HG03135 (cell line): Measurements from ENCODE around the gene APPL1.
"Not testable (repeated sequence)": the region's sequence is repeated elsewhere in the genome, so short reads cannot be mapped to it uniquely, and the experiment has no call there.

ENCODE experiments used
- ATAC-seq: cut with Tn5 transposase; IDR thresholded peaks from one replicate; pipeline ENCODE4 v1.9.1; 2021; ENCODE audit warnings: mild to moderate bottlenecking, moderate library complexity; ENCODE audit not compliant: unreplicated experiment

APPL1 gene

DNA sequence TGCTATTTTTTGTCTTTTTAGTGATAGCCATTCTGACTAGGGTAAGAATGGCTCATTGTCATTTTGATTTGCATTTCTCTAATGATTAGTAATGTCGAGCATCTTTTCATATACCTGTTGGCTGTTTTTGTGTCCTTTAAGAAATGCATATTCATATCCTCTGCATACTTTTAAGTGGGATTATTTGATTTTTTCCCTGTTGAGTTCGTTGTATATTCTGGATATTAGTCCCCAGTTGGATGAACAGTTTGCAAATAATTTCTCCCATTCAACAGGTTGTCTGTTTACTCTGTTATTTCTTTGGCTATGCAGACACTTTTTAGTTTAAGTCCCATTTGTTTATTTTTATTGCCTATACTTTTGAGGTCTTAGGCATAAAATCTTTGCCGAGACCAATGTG, 34.4 kb downstream of the APPL1 start:
- no peak for ATAC-seq

DNA sequence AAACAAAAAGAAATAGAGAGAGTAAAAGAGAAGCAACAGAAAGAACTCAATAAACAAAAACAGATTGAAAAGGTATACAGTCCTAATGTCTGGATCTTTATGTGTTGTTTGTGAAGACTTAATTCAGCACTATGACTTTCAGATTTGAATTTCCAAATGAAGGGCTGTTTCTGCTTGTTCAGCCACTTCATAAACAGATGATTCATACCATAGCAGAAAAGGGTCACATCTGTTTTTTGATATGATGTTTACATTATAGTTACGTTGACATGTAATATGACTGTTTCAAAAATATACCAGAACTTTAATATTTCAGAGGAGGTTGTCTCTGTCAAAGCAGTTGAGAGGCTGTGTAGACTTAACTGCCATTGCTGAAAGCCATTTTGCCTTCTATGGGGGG, 40.9 kb downstream of the APPL1 start:
- no peak for ATAC-seq

DNA sequence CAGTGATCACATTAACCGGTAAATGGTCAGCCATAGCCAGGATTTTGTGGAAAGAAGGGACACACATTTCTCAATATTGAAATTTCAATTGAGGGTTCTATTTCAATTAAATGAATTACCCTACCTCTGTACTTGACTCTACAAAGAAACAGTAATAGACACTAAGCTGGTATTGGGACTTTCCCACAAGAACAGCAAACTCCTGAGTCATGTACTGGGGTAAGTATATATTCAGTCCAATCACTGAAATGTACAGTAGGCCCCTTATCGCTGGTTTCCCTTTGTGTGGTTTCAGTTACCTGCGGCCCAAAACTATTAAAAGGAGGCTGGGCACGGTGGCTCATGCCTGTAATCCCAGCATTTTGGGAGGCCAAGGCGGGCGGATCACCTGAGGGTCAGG, 47.3 kb downstream of the APPL1 start:
- no peak for ATAC-seq

DNA sequence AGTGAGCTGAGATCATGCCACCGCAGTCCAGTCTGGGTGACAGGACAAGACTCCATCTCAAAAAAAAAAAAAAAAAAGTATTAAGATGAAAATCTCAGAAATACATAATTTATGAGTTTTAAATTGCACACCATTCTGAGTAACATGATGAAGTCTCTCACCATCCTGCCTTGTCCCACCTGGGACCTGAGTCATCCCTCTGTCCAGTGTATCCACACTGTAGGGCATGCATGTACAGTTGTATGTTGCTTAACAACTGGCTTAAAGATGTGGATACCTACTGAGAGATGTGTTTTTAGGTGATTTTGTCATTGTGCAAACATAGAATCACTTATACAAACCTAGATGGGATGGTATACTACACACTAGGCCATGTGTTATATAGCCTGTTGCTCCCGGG, 47.9 kb downstream of the APPL1 start:
- ATAC-seq, result no peak

DNA sequence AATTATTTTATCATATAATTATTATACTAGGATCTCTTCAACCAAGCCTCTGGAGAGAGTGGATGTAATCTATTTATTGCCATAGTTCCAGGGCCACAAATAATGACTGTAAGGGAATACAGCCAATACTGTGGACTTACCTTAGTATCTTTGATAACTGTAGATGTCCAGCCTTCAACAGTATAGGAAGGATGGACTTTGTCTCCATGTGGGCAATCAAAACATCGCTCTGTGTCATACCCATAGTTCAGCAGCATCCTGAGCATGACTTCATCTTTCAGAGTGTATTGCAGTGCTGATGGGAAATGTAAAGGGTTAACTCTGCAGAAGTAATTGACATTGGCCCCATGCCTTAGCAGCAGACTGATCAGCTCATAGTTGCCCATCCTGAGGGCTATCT, 50.7 kb downstream of the APPL1 start:
- ATAC-seq, result no peak

DNA sequence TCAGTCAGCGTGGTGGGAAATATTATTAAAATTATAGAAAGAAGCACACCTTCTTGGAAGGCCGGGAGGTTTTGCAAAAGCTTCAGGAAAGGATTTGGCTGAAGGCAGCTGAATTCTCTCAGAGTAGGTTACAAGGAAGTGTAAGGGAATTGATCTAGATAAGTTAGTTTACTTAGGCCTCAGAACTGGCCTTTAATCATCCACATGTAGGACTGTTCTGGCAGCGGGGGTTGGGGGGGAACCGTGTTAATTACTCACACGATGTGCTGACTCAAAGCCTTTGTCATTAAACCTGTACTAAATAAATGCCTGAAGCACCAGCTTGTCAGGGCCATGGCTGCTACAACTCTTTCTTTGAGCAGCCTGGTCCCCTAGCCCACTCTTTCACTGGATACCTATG, 52.2 kb downstream of the APPL1 start:
- ATAC-seq, result no peak

DNA sequence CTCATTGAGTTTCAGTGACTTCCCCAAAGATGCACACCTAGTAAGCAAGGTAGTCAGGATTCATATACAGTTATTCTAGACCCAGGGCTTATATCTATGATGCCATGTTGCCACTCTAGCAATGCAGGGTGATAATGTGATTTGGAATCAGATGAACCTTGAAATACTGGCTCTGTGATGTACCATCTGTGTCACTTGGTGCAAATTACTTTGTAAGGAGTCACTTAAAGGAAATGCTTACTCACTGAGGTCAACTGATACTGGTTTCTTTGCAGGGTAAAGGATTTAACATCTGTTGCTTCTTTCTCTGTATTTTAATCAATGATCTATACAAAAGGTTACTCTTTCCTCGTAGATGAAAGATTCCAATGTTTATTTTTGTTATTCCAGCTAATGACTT, 54.2 kb downstream of the APPL1 start:
- no peak for ATAC-seq

DNA sequence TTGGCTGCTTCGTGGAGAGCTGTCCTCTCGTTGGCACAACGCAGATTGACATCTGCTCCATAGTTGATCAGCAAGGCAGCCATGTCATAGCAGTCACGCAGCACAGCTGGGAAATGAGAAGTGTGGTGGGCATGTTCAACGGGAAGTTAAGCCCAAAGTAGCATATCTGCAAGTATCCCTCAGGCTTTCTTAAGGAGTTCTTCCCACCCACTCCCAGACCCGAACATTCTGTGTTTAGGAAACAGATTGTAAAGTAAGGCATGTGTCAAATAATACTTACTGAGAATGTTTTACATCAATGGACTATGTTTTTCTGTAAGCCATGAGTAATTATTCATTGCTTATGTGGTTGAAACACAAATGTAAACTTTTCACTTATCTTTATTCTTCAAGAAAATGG, 55.8 kb downstream of the APPL1 start:
- no peak for ATAC-seq

DNA sequence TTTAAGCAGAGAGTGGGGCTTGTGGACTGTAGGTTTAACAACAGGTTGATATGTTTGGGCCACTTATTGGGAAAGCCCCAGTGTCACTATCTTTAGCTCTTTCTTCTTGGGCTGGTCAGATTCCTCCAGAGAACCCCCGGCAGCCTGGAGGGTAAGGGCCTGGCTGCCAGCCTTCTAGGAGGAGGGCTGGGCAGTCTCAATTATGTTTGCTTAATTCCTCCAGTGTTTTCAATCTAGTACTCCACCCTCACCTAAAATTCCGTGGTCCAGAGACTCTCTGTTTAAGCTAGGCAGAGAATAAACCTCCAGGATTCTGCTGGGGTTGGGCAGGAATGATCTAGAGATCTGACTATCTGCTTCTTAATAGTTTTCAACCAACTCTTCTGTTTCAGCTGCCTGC, 59.7 kb downstream of the APPL1 start:
- ATAC-seq, result no peak

DNA sequence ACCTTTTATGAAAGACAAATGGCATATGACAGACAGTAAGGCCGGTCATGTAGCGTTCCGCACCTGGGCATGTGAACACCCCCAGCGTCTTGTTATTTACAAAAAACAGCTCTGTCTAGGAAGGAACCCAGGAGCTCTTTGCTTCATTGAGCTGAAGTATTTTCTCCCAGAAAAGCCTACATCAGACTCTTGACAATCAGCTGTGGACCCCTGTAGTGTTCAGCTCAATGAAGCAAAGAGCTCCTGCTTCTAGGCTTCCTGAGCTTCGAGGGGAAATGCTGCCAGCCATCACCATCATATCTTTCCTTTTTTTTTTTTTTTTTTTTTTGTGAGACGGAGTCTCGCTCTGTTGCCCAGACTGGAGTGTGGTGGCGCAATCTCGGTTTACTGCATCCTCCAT, 60.9 kb downstream of the APPL1 start:
- no peak for ATAC-seq

DNA sequence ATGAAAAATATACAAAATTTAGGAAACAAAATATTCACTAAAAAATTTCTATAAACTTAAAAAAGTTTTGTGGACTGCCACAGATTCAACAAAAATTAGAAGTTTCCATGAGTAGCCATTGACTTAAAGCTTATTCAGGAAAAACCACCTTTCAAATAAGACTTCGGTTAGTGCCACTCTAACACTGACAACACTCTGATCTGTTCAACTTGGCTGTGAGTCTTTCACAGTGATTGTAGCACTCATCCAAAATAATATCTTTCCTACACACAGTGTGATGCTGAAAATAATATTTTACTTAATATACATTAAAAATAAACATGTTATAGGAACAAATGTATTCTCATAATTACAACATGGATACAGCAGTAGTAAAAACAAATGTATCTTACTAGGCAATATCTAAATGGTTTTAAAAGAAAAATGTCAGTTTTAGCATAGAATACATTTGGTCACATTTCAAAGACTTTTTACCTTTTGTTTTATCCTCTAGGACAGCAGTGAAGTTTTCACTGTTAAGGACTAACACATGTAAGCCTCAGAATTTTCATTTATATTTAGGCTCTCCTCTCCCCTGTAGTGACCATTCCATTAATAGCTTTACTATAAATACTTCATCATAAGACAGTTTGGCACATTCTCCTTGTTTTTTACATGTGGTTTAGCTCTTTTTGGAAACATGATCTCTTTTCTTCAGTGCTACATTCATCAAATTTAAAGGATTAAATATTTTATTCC, 64.8 kb downstream of the APPL1 start, which contains the start of gene ASB14:
ASB14 (minus strand) TSS at position 527 of the 738 bp plus-strand sequence. CDS start 652 bp downstream, outside the sequence.
- no peak for ATAC-seq

DNA sequence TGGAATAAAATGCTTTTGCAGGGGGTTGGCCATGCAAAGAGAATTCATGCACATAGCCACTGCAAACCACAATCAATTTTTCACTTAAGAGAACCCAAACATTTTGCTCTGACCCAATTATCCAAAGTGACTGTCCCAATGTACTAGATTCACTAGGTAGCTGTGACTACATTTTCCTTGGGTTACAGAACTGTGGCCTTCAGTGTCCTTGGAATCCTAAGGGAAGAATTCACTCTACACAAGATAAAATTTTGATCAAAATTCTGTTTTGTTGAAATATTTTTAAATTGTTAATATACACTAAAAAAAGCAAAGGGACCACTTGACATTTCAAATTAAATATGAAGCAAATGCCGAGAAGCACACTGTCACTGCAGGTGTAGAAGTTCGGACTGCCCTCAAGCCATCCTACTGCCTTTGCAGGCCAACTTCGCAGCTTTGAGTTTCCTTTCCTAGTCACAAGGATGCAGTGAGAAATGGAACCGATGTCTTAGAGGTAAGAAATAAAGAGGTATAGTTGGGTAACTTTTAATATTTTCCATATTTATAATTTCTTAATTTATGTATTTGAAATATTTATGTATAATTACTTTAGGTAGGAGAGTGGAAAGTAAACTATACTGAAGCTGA, 65.5 kb downstream of the APPL1 start:
- no peak for ATAC-seq

DNA sequence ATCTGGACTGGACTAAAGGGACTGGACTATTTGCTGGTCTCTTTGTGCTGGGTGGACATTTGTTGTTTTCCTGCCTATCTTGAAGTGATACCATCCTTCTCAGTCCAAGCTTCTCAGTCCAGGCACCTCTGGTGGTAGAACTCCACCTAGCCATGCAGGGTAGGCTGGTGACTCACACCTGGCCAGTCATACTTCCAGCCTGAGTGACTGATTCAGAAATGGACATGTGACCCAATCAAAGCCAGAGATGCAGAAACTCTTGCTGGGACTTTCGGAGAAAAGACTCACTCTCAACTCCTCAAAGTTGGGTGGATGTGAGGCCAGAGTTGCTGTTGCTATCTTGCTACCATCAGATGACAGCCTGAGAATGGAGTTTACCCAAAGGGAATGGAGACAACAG, 70.5 kb downstream of the APPL1 start:
- ATAC-seq, result no peak

DNA sequence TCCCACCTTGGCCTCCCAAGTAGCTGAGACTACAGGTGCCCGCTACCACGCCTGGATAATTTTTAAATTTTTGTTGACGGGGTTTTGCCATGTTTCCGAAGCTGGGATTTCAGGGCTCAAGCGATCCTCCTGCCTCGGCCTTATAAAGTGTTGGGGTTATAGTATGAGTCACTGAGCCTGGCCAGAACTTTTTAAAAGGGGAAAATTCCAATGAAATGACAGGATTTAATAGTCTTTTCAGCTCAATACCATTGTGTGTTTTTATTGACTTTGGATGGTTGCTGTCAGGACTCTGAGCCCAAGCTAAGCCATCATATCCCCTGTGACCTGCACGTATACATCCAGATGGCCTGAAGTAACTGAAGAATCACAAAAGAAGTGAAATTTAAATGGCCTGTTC, 76.0 kb downstream of the APPL1 start:
- ATAC-seq, result not testable (repeated sequence)

DNA sequence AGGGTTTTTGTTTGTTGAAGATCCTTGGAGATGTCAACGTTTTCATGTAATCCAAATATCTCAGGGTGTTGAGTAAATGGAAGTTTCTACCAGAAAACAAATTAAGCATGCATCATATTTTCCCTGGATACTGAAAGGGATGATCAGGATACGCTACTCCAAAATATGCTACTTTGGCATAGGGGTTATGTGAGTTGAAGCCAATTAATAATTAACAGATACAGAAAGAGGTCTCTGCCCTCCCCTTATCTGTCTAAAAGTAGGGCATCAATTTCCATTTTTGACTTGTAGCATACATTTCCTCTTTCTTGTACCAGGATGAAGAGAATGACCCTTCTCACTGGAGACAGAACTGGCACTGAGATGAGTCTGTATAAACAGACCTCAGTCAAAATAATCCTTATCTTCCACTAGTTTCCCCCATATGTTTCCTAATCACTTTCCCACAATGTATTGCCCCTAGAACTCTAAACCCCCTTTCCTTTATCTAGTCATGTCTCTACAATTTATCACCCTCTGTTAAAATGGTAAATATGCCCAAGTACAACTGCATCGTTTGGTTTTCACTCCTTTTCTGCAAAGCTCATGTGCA, 82.3 kb downstream of the APPL1 start:
- no peak for ATAC-seq

DNA sequence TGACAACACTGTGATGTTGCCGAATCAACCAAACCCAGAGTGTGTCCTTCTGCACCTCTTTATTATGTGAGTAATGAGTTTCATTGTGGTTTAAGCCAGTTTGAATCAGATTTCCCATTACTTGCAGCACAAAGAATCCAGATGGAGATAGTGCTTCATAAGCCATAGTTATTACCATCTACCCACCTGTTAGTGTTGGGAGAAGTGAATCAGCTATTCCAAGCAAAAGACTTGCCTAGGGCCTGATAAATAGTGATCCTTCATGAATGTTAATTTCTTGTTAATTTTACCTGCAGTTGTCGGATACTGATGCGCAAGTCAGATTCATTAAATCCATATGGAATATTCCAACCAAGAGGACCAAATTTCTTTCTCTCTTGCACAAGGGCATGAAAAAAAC, 86.7 kb downstream of the APPL1 start:
- ATAC-seq, result no peak
